HCT116 (cell line): ENCODE data around the gene PPM1D. TPM values are rescaled to one million over a fixed set of nuclear protein-coding genes. Genes with fewer than 3 reads are reported as not detected.

Experiments used
- ATAC-seq: fragments of 200-7000 bp; cut with Tn5 transposase; 2 replicates; pipeline ENCODE4 v1.9.1; 2020; ENCODE audit warnings: mild to moderate bottlenecking, moderate library complexity
- BruUV-seq: library from RNA; stranded (reverse); fragments of 400-500 nt; replicated peaks from 2 replicates; lab custom pipeline; 2021; lab: Mats Ljungman, UMichigan
- CTCF ChIA-PET: fragments of 300-600 bp; sonication (Branson Sonifier 250); formaldehyde crosslinking; loops from one replicate; lab custom pipeline; 2021; ENCODE audit warnings: antibody characterized with exemption; lab: Charles Lee
- POLR2A ChIA-PET: fragments of 300-600, 350-600 bp; sonication (Branson Sonifier 250); formaldehyde crosslinking; loops from one replicate; lab custom pipeline; 2021; ENCODE audit warnings: antibody characterized with exemption; lab: Charles Lee
- RAD21 ChIA-PET, 2 experiments: fragments of 300-600 bp; sonication (Branson Sonifier 250); formaldehyde crosslinking; loops; one replicate each; lab custom pipeline; 2023; ENCODE audit warnings: low total read pairs in 2 of 2; ENCODE audit not compliant: uncharacterized antibody in 2 of 2, unreplicated experiment in 2 of 2, low non-redundant PET in 1 of 2; lab: Charles Lee
- DNase-seq: peaks from one replicate; pipeline ENCODE4 v3.0.0-alpha.2; 2010; ENCODE audit warnings: low read depth, low spot score
- H2AFZ ChIP-seq: fragments of 200-600 bp; shearing (Covaris generic), sonication (generic); 2 replicates; pipeline ENCODE4 v1.6.1; 2017; ENCODE audit warnings: low read depth, mixed run types, mixed read lengths, antibody characterized with exemption, low read length; ENCODE audit not compliant: poor library complexity, severe bottlenecking
- H3K27ac ChIP-seq: 2 replicates; pipeline ENCODE4 v1.5.1; 2012; ENCODE audit warnings: low read depth, low read length
- H3K27me3 ChIP-seq: fragments of 200-600 bp; sonication (generic); 2 replicates; pipeline ENCODE4 v1.6.1; 2016; ENCODE audit warnings: mixed run types, low read length, mixed read lengths; ENCODE audit not compliant: insufficient read depth
- H3K36me3 ChIP-seq, 2 experiments: fragments of 200-500 bp in 1 of 2; fragments of 200-600 bp in 1 of 2; sonication (Bioruptor generic) in 1 of 2; sonication (generic) in 1 of 2; 2 replicates each; pipeline versions ENCODE4 v1.5.1 to v1.6.1; 2014 to 2016; ENCODE audit warnings: low read length in 2 of 2, inconsistent platforms in 1 of 2, mixed read lengths in 1 of 2, mixed run types in 1 of 2; ENCODE audit not compliant: insufficient read depth in 2 of 2, control insufficient read depth in 1 of 2
- H3K4me1 ChIP-seq, 2 experiments: fragments of 200-600 bp in 1 of 2; sonication (generic) in 1 of 2; 2 replicates each; pipeline versions ENCODE4 v1.5.1 to v1.6.1; 2012 to 2017; ENCODE audit warnings: low read length in 2 of 2, inconsistent platforms in 1 of 2, mild to moderate bottlenecking in 1 of 2, mixed read lengths in 1 of 2, mixed run types in 1 of 2, moderate library complexity in 1 of 2; ENCODE audit not compliant: insufficient read depth in 2 of 2, control insufficient read depth in 1 of 2
- H3K4me2 ChIP-seq: fragments of 200-600 bp; sonication (generic); 2 replicates; pipeline ENCODE4 v1.6.1; 2017; ENCODE audit warnings: mixed run types, low read length, mixed read lengths
- H3K4me3 ChIP-seq, 2 experiments: fragments of 200-600 bp in 1 of 2; sonication (generic) in 1 of 2; replicated peaks in 1 of 2; 2 replicates each; pipeline ENCODE4 v1.5.1; 2011 to 2016; ENCODE audit warnings: low read length in 2 of 2, control low read depth in 1 of 2, low read depth in 1 of 2, mild to moderate bottlenecking in 1 of 2, mixed read lengths in 1 of 2, mixed run types in 1 of 2
- H3K79me2 ChIP-seq: fragments of 200-600 bp; sonication (generic); 2 replicates; pipeline ENCODE4 v1.6.1; 2017; ENCODE audit warnings: mild to moderate bottlenecking, mixed run types, low read length, moderate library complexity, mixed read lengths; ENCODE audit not compliant: insufficient read depth
- H3K9ac ChIP-seq: fragments of 200-600 bp; sonication (generic); 2 replicates; pipeline ENCODE4 v1.6.1; 2016; ENCODE audit warnings: low read length, mixed read lengths
- H3K9me2 ChIP-seq: fragments of 200-600 bp; sonication (generic), shearing (Covaris generic); 2 replicates; pipeline ENCODE4 v1.6.1; 2017; ENCODE audit warnings: mixed run types, mild to moderate bottlenecking, moderate library complexity; ENCODE audit not compliant: insufficient read depth
- H3K9me3 ChIP-seq, 2 experiments: fragments of 200-500 bp in 1 of 2; fragments of 200-600 bp in 1 of 2; sonication (Bioruptor generic) in 1 of 2; sonication (generic) in 1 of 2; 2 replicates each; pipeline ENCODE4 v1.6.1; 2014 to 2017; ENCODE audit warnings: low read length in 2 of 2, mixed read lengths in 2 of 2, inconsistent platforms in 1 of 2, low read depth in 1 of 2, mild to moderate bottlenecking in 1 of 2, mixed run types in 1 of 2, moderate library complexity in 1 of 2; ENCODE audit not compliant: control insufficient read depth in 1 of 2, insufficient read depth in 1 of 2
- H4K20me1 ChIP-seq: fragments of 200-600 bp; sonication (generic), shearing (Covaris generic); 2 replicates; pipeline ENCODE4 v1.6.1; 2017; ENCODE audit warnings: mixed run types, mild to moderate bottlenecking, moderate library complexity; ENCODE audit not compliant: insufficient read depth
- ATF3 ChIP-seq: IDR thresholded peaks from 2 replicates; pipeline ENCODE4 v1.6.1; 2012
- CBX3 ChIP-seq: IDR thresholded peaks from 2 replicates; pipeline ENCODE4 v1.6.1; 2012; ENCODE audit warnings: low read depth
- CEBPB ChIP-seq: IDR thresholded peaks from 2 replicates; pipeline ENCODE4 v1.6.1; 2012; ENCODE audit warnings: low read depth
- EZH2 ChIP-seq: fragments of 200-600 bp; sonication (generic); IDR thresholded peaks from 2 replicates; pipeline ENCODE4 v1.6.1; 2017; ENCODE audit warnings: antibody characterized with exemption, mixed run types
- EZH2phosphoT487 ChIP-seq: fragments of 200-600 bp; IDR thresholded peaks from 2 replicates; pipeline ENCODE4 v1.6.1; 2018; ENCODE audit warnings: antibody characterized with exemption, borderline replicate concordance
- JUND ChIP-seq: IDR thresholded peaks from 2 replicates; pipeline ENCODE4 v1.6.1; 2012
- MAX ChIP-seq: IDR thresholded peaks from 2 replicates; pipeline ENCODE4 v1.6.1; 2012
- POLR2A ChIP-seq: IDR thresholded peaks from 2 replicates; pipeline ENCODE4 v1.7.0; 2011; ENCODE audit warnings: borderline replicate concordance; ENCODE audit not compliant: insufficient read depth, insufficient read length; ENCODE audit errors: extremely low read depth
- POLR2AphosphoS5 ChIP-seq: IDR thresholded peaks from 2 replicates; pipeline ENCODE4 v1.6.1; 2011; ENCODE audit warnings: mild to moderate bottlenecking, low read depth, low read length, moderate library complexity
- RAD21 ChIP-seq: IDR thresholded peaks from 2 replicates; pipeline ENCODE4 v1.6.1; 2012; ENCODE audit warnings: low read depth, mild to moderate bottlenecking
- SIN3A ChIP-seq: IDR thresholded peaks from 2 replicates; pipeline ENCODE4 v1.6.1; 2012; ENCODE audit warnings: low read depth
- SRF ChIP-seq: IDR thresholded peaks from 2 replicates; pipeline ENCODE4 v1.6.1; 2012; ENCODE audit warnings: low read depth
- TCF7L2 ChIP-seq: IDR thresholded peaks from 2 replicates; pipeline ENCODE4 v1.7.0; 2011; ENCODE audit warnings: borderline replicate concordance, inconsistent platforms; ENCODE audit not compliant: insufficient read depth, insufficient read length; ENCODE audit errors: extremely low read depth
- YY1 ChIP-seq: IDR thresholded peaks from 2 replicates; pipeline ENCODE4 v1.6.1; 2011; ENCODE audit warnings: low read length, low read depth, moderate library complexity, mild to moderate bottlenecking; ENCODE audit not compliant: insufficient replicate concordance; ENCODE audit errors: extremely low read depth
- ZFX ChIP-seq: fragments of 450-650 bp; IDR thresholded peaks from 2 replicates; pipeline ENCODE4 v1.6.1; 2017
- ZNF274 ChIP-seq: fragments of 200-500 bp; sonication (Bioruptor generic); IDR thresholded peaks from 2 replicates; pipeline ENCODE4 v1.6.1; 2014; ENCODE audit warnings: mild to moderate bottlenecking, low read depth, low read length, inconsistent platforms
- intact Hi-C: fragments of 100-400 bp; cut with micrococcal nuclease; formaldehyde crosslinking; loops from 2 replicates; pipeline ENCODE4 v1.10.0; 2022
- total RNA-seq: library from RNA; stranded (reverse); gene quantifications from one replicate; pipeline ENCODE4 v1.2.1, GENCODE V29; 2021; ENCODE audit not compliant: unreplicated experiment
- TF ChIP-seq, protein P1 (sequence below): IDR thresholded peaks from 2 replicates; pipeline ENCODE4 v1.6.1; 2011; ENCODE audit warnings: mild to moderate bottlenecking, low read length, moderate library complexity; ENCODE audit not compliant: insufficient replicate concordance; ENCODE audit errors: extremely low read depth

Gene PPM1D
- total RNA-seq, 1 experiment from 2014 or later = 29.1 TPM

GRCh38 chr17:60676758-60677307 lies 76.8 kb downstream of the PPM1D start:
- ChIA-PET RAD21 (no interaction called here), POLR2A (interaction anchor here (1.0 to 1.1 kb wide), 2 partner anchors 8 to 10 kb away, joined by 3 to 4 read pairs; no protein-coding TSS in a partner anchor), CTCF (interaction anchor here (1.1 to 1.4 kb wide), 3 partner anchors 9 to 717 kb away, joined by 3 to 6 read pairs (median 5); no protein-coding TSS in a partner anchor)
- H3K36me3 ChIP-seq = no peaks in the 10 kb centered on the region
- H4K20me1 ChIP-seq = no peaks in the 10 kb centered on the region
- H3K79me2 ChIP-seq = no peaks in the 10 kb centered on the region
- peak overlapping the region; percentile 22 for H3K9ac ChIP-seq
- peak overlapping the region; percentile 84 for H3K4me2 ChIP-seq
- peak overlapping the region; percentile 81 for H2AFZ ChIP-seq
- H3K4me1 ChIP-seq = peaks cover 6 to 13% of the 10 kb centered on the region in 2 experiments; a peak in 3 of 4 replicates
- no peak for ATAC-seq
- intact Hi-C loops = no loop called here
- TF ChIP-seq POLR2AphosphoS5 (peak; percentile 79), CBX3 (no peak)
- TSS peak; percentile 77 for BruUV-seq
- DNase-seq = no peak
- H3K9me2 ChIP-seq = no peaks in the 10 kb centered on the region
- no peaks in the 10 kb centered on the region for H3K27me3 ChIP-seq
- H3K4me3 ChIP-seq = peak overlapping the region; percentile 72 to 89
- H3K9me3 ChIP-seq = no peaks in the 10 kb centered on the region
- no peak overlapping the region for H3K27ac ChIP-seq

DNA sequence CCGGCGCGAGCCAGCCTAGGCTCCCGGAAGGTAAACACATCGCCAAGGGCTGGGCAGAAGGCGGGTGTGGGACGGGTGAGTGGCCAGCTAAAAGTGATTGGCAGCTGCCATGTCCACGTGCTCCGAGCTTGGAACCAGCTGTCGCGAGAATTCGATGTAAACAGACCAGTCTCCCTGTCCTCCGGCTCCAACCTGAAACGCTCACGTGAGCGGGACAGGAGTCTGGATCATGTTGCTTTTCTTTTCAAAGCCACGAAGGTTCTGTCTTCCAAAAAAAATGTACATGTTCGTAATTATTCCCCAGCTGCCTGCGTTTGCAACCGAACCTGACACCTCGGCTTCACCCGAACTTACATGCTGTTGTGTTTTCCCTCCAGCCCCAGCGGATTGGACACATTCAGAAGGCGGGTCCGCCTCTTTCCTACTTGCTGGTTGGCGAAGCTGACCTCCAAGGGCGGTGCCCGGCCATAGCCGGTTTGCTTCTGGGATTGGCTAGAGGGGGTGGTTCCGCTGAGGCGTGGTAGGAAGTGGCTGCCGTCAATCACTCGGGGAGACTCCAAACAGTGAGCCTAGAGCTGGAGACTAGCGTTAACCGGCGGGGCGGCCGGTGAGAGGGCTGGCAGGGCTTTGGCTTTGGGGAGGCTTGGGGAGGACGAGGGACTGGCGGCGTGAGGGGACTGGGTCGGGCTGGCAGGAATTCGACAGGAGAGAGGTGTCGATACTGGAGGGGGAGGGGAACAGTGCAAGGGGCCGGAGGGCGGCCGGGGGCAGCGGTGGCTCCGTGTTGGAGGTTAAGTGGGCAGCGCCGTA lies 77.5 kb downstream of the PPM1D start, which contains the start of gene BCAS3:
Gene BCAS3 (plus strand): TSS at position 544 of the 810 bp plus-strand sequence.
- ChIA-PET POLR2A (interaction anchor here (0.9 to 1.1 kb wide), 3 partner anchors 9 to 11 kb away, joined by 3 to 4 read pairs (median 3); no protein-coding TSS in a partner anchor), RAD21 (interaction anchor here in 1 of 2 experiments (0.6 kb wide), 1 partner anchor 390 kb away, joined by 4 read pairs; no protein-coding TSS in a partner anchor), CTCF (interaction anchor here (0.7 to 1.4 kb wide), 4 partner anchors 10 to 716 kb away, joined by 3 to 6 read pairs (median 4); no protein-coding TSS in a partner anchor)
- Histone ChIP-seq H3K9me2 (no peaks in the 10 kb centered on the region), H4K20me1 (no peaks in the 10 kb centered on the region), H3K36me3 (no peaks in the 10 kb centered on the region), H3K4me1 (peaks cover 8 to 20% of the 10 kb centered on the region in 2 experiments), H3K27ac (peak within 1 kb of the TSS; percentile 11; the same call in 1 of the 2 replicates), H3K79me2 (no peaks in the 10 kb centered on the region), H3K4me2 (peak within 1 kb of the TSS; percentile 84), H3K27me3 (no peaks in the 10 kb centered on the region), H3K4me3 (peak within 1 kb of the TSS; percentile 72 to 89), H3K9me3 (no peaks in the 10 kb centered on the region), H2AFZ (peak within 1 kb of the TSS; percentile 81), H3K9ac (peak within 1 kb of the TSS; percentile 71)
- BruUV-seq = no TSS peak
- intact Hi-C loops = no loop called here
- ATAC-seq = peak; percentile 96
- DNase-seq = peak; percentile 100
- peak; percentile 83 for TF ChIP-seq POLR2A
- TF ChIP-seq CEBPB = no peak
- TF ChIP-seq EZH2 = no peak
- no peak for TF ChIP-seq ZFX
- TF ChIP-seq ZNF274 = no peak
- TF ChIP-seq MAX = peak; percentile 99
- TF ChIP-seq EZH2phosphoT487 = no peak
- TF ChIP-seq ATF3 = no peak
- TF ChIP-seq JUND = no peak
- TF ChIP-seq RAD21 = no peak
- TF ChIP-seq, protein P1, sequence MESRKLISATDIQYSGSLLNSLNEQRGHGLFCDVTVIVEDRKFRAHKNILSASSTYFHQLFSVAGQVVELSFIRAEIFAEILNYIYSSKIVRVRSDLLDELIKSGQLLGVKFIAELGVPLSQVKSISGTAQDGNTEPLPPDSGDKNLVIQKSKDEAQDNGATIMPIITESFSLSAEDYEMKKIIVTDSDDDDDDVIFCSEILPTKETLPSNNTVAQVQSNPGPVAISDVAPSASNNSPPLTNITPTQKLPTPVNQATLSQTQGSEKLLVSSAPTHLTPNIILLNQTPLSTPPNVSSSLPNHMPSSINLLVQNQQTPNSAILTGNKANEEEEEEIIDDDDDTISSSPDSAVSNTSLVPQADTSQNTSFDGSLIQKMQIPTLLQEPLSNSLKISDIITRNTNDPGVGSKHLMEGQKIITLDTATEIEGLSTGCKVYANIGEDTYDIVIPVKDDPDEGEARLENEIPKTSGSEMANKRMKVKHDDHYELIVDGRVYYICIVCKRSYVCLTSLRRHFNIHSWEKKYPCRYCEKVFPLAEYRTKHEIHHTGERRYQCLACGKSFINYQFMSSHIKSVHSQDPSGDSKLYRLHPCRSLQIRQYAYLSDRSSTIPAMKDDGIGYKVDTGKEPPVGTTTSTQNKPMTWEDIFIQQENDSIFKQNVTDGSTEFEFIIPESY = peak; percentile 97
- TF ChIP-seq YY1 = peak; percentile 46
- no peak for TF ChIP-seq TCF7L2
- no peak for TF ChIP-seq SRF
- peak; percentile 73 for TF ChIP-seq SIN3A
